NT2/D1 (cell line): ENCODE results near the gene TPRA1.

ENCODE experiments used
- SUZ12 ChIP-seq: IDR thresholded peaks from 2 replicates; pipeline ENCODE4 v1.6.1; 2011; ENCODE audit not compliant: insufficient read length, insufficient read depth; ENCODE audit errors: extremely low read depth
- YY1 ChIP-seq: IDR thresholded peaks from 2 replicates; pipeline ENCODE4 v1.6.1; 2011; ENCODE audit not compliant: insufficient read length, insufficient read depth
- ZNF274 ChIP-seq: IDR thresholded peaks from 2 replicates; pipeline ENCODE4 v1.6.1; 2011; ENCODE audit warnings: mild to moderate bottlenecking, low read depth, low read length

DNA sequence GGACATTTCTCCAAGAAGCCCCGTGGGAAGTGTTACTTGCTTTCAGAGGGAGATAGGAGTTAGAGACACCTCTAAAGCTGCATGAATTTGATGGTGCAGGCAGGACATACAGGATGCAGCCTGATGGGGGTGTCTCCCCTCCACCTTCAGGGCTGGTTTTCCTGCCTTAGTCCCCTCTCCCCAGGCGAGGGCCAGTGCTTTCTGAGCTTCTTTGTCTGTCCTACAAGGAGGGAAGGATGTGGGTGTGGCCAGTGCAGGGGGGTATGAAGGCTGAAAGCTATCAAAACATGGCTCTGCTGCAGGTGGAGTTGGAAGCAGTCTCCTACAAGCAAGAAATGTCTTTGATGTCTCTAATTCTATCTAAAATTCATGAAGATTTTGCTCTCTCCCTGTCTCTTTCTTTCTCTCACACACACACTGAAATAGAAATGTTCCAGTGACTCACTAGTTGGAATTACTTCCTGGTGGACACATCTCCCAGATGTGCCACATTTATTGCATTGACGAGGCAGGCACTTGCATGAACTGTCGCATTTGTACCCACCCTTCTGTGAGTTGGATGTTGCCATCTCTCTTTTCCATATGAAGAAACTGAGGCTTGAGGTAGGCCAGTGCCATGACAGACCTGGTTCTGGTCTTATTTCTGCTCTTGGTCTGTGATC, 24.5 kb upstream of the TPRA1 start:
- TF ChIP-seq SUZ12, result no peak
- TF ChIP-seq YY1, result no peak
- no peak for TF ChIP-seq ZNF274
